HepG2 (cell line): ENCODE measurements around the gene YAP1. TPM values are rescaled to one million over a fixed set of nuclear protein-coding genes. Genes with fewer than 3 reads are reported as not detected.
A peak's percentile ranks its signal among the peaks of the same experiment; 100 is the strongest.

Experiments used
- ATRX ChIP-seq: sonication (generic); formaldehyde crosslinking; IDR thresholded peaks from 2 replicates; pipeline ENCODE4 v1.4.0; 2020; ENCODE audit warnings: missing genetic modification reagents, borderline replicate concordance
- CC2D1A ChIP-seq: sonication (generic); formaldehyde crosslinking; IDR thresholded peaks from 2 replicates; pipeline ENCODE4 v1.8.1; 2023; ENCODE audit warnings: mild to moderate bottlenecking, missing genetic modification reagents
- HNRNPUL1 ChIP-seq: fragments of 200-400 bp; formaldehyde crosslinking; IDR thresholded peaks from 2 replicates; pipeline ENCODE4 v1.6.1; 2017; ENCODE audit warnings: low read depth, mild to moderate bottlenecking, low read length, moderate library complexity
- MAF1 ChIP-seq: sonication (generic); formaldehyde crosslinking; IDR thresholded peaks from 2 replicates; pipeline ENCODE4 v1.5.0; 2020; ENCODE audit warnings: missing genetic modification reagents, borderline replicate concordance
- NFKBIZ ChIP-seq: IDR thresholded peaks from 2 replicates; pipeline ENCODE4 v1.6.1; 2018; ENCODE audit warnings: missing genetic modification reagents, missing compliant biosample characterization
- RFXAP ChIP-seq: sonication (generic); formaldehyde crosslinking; IDR thresholded peaks from 2 replicates; pipeline ENCODE4 v1.4.0; 2020; ENCODE audit warnings: missing genetic modification reagents, borderline replicate concordance
- RNF2 ChIP-seq: fragments of 450-650 bp; conservative IDR thresholded peaks from 2 replicates; pipeline ENCODE4 v1.6.1; 2016; ENCODE audit warnings: low read depth
- SIX4 ChIP-seq: sonication (generic); formaldehyde crosslinking; IDR thresholded peaks from 2 replicates; pipeline ENCODE4 v1.4.0; 2020; ENCODE audit warnings: missing genetic modification reagents
- ZFP36L2 ChIP-seq: sonication (generic); formaldehyde crosslinking; IDR thresholded peaks from 2 replicates; pipeline ENCODE4 v1.4.0; 2020; ENCODE audit warnings: missing genetic modification reagents
- ZIK1 ChIP-seq: sonication (generic); formaldehyde crosslinking; IDR thresholded peaks from 2 replicates; pipeline ENCODE4 v1.5.0; 2020; ENCODE audit warnings: mild to moderate bottlenecking, low read depth, missing genetic modification reagents, borderline replicate concordance
- ZNF12 ChIP-seq: sonication (generic); formaldehyde crosslinking; IDR thresholded peaks from 2 replicates; pipeline ENCODE4 v1.5.0; 2020; ENCODE audit warnings: missing genetic modification reagents
- ZNF224 ChIP-seq: sonication (generic); formaldehyde crosslinking; IDR thresholded peaks from 2 replicates; pipeline ENCODE4 v1.5.0; 2020; ENCODE audit warnings: mild to moderate bottlenecking, missing genetic modification reagents
- ZNF251 ChIP-seq: sonication (generic); formaldehyde crosslinking; IDR thresholded peaks from 2 replicates; pipeline ENCODE4 v1.9.0; 2021; ENCODE audit warnings: mild to moderate bottlenecking, missing genetic modification reagents
- ZNF547 ChIP-seq: sonication (generic); formaldehyde crosslinking; IDR thresholded peaks from 2 replicates; pipeline ENCODE4 v1.5.1; 2020; ENCODE audit warnings: mild to moderate bottlenecking, missing genetic modification reagents
- ZNF570 ChIP-seq: sonication (generic); formaldehyde crosslinking; IDR thresholded peaks from 2 replicates; pipeline ENCODE4 v1.4.0; 2020; ENCODE audit warnings: mild to moderate bottlenecking, missing genetic modification reagents, borderline replicate concordance
- ZNF724P ChIP-seq: sonication (generic); formaldehyde crosslinking; IDR thresholded peaks from 2 replicates; pipeline ENCODE4 v1.8.0; 2022; ENCODE audit warnings: missing genetic modification reagents, borderline replicate concordance
- ZNF737 ChIP-seq: sonication (generic); formaldehyde crosslinking; IDR thresholded peaks from 2 replicates; pipeline ENCODE4 v1.5.0; 2020; ENCODE audit warnings: missing genetic modification reagents, mild to moderate bottlenecking, borderline replicate concordance
- ZNF75D ChIP-seq: sonication (generic); formaldehyde crosslinking; IDR thresholded peaks from 2 replicates; pipeline ENCODE4 v1.8.1; 2023; ENCODE audit warnings: missing genetic modification reagents, mild to moderate bottlenecking, borderline replicate concordance
- ZNF766 ChIP-seq: sonication (generic); formaldehyde crosslinking; IDR thresholded peaks from 2 replicates; pipeline ENCODE4 v1.5.0; 2020; ENCODE audit warnings: missing genetic modification reagents, borderline replicate concordance
- polyA plus RNA-seq, 8 experiments: library from polyadenylated mRNA; depleted of rRNA in 3 of 8; stranded (reverse) in 7 of 8; unstranded in 1 of 8; fragments of >200 nt; fragmentation: Illumina TruSeq in 4 of 8; extraction: Trizol in 4 of 8; gene quantifications; 2 replicates each; pipeline versions ENCODE4 v1.2.1 to v1.2.3, GENCODE V29; 2011 to 2016; ENCODE audit warnings: low read depth in 4 of 8, missing spikeins in 1 of 8, mixed read lengths in 1 of 8; ENCODE audit not compliant: insufficient read depth in 1 of 8
- total RNA-seq, 5 experiments: library from RNA; depleted of rRNA; stranded (reverse); fragments of >200 nt; fragmentation: Illumina TruSeq; extraction: Trizol; gene quantifications; 2 replicates each; pipeline ENCODE4 v1.2.3, GENCODE V29; 2016; ENCODE audit warnings: low read depth in 1 of 5
- TF ChIP-seq, protein P1 (sequence below): sonication (generic); formaldehyde crosslinking; IDR thresholded peaks from 2 replicates; pipeline ENCODE4 v1.4.0; 2020; ENCODE audit warnings: low read depth, mild to moderate bottlenecking, missing genetic modification reagents
- TF ChIP-seq, protein P2 (sequence below): sonication (generic); formaldehyde crosslinking; IDR thresholded peaks from 2 replicates; pipeline ENCODE4 v1.9.0; 2022; ENCODE audit warnings: missing genetic modification reagents, mild to moderate bottlenecking, borderline replicate concordance
- TF ChIP-seq, protein P3 (sequence below): sonication (generic); formaldehyde crosslinking; IDR thresholded peaks from 2 replicates; pipeline ENCODE4 v1.8.0; 2023; ENCODE audit warnings: mild to moderate bottlenecking, missing genetic modification reagents
- TF ChIP-seq, protein P4 (sequence below): sonication (generic); formaldehyde crosslinking; IDR thresholded peaks from 2 replicates; pipeline ENCODE4 v1.5.1; 2020; ENCODE audit warnings: missing genetic modification reagents, mild to moderate bottlenecking, borderline replicate concordance
- TF ChIP-seq, protein P5 (sequence below), 2 experiments: fragments of 450-650 bp in 1 of 2; sonication (generic) in 1 of 2; formaldehyde crosslinking; IDR thresholded peaks; 2 replicates each; pipeline versions ENCODE4 v1.5.0 to v1.8.0; 2020 to 2022; ENCODE audit warnings: mild to moderate bottlenecking in 1 of 2, missing genetic modification reagents in 1 of 2

YAP1 gene
- total and polyA plus RNA-seq, 2 of the 13 experiments (the other 11 are each of a cell fraction or from before 2014, with no cell fraction given), result 59.5 to 91.0 TPM

DNA sequence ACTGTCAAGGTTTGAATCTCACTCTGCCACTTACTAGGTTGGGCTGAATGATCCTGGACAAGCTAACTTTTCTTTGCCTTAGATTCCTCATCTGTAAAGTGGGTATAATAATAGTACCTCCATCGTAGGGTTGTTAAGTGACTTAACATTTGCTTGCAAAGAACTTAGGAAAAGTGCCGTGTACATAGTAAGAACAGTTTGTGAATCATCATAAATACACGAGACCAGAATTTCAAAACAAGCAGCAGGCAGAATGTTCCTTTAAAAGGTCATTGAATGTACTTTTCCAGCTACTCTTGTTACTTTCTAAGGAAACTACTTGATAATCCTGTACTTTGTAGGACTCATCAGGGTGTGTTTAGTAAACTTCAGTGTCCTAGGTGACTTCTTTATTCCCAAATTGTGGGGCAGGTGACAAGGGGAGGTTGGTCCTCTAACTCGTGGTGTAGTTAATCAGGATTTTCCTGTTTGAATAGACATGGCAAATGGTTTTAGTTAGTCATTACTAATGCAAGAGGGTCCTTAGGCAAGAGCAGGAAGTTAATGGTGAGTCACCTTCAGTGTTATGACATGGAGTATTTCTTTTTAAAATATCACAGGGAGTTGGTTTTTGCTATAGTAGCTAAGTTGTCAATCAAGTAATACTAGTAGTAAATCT is 67.9 kb downstream of the YAP1 start (continued):
- TF ChIP-seq ZNF570 (CRISPR knock-in tag), result no peak
- no peak for TF ChIP-seq ZNF75D (CRISPR knock-in tag)
- TF ChIP-seq CC2D1A (CRISPR knock-in tag), result no peak
- no peak for TF ChIP-seq ZNF737 (CRISPR knock-in tag)
- TF ChIP-seq RNF2, result no peak
- TF ChIP-seq ZNF547 (CRISPR knock-in tag), result no peak
- TF ChIP-seq, protein P1, sequence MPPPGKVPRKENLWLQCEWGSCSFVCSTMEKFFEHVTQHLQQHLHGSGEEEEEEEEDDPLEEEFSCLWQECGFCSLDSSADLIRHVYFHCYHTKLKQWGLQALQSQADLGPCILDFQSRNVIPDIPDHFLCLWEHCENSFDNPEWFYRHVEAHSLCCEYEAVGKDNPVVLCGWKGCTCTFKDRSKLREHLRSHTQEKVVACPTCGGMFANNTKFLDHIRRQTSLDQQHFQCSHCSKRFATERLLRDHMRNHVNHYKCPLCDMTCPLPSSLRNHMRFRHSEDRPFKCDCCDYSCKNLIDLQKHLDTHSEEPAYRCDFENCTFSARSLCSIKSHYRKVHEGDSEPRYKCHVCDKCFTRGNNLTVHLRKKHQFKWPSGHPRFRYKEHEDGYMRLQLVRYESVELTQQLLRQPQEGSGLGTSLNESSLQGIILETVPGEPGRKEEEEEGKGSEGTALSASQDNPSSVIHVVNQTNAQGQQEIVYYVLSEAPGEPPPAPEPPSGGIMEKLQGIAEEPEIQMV, result no peak
- TF ChIP-seq, protein P2, sequence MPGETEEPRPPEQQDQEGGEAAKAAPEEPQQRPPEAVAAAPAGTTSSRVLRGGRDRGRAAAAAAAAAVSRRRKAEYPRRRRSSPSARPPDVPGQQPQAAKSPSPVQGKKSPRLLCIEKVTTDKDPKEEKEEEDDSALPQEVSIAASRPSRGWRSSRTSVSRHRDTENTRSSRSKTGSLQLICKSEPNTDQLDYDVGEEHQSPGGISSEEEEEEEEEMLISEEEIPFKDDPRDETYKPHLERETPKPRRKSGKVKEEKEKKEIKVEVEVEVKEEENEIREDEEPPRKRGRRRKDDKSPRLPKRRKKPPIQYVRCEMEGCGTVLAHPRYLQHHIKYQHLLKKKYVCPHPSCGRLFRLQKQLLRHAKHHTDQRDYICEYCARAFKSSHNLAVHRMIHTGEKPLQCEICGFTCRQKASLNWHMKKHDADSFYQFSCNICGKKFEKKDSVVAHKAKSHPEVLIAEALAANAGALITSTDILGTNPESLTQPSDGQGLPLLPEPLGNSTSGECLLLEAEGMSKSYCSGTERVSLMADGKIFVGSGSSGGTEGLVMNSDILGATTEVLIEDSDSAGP (CRISPR knock-in tag), result no peak
- TF ChIP-seq ZNF766 (CRISPR knock-in tag), result no peak
- TF ChIP-seq HNRNPUL1, result no peak
- no peak for TF ChIP-seq NFKBIZ (CRISPR knock-in tag)
- no peak for TF ChIP-seq SIX4 (CRISPR knock-in tag)
- TF ChIP-seq ZIK1 (CRISPR knock-in tag), result no peak
- no peak for TF ChIP-seq ZNF224 (CRISPR knock-in tag)
- TF ChIP-seq, protein P3, sequence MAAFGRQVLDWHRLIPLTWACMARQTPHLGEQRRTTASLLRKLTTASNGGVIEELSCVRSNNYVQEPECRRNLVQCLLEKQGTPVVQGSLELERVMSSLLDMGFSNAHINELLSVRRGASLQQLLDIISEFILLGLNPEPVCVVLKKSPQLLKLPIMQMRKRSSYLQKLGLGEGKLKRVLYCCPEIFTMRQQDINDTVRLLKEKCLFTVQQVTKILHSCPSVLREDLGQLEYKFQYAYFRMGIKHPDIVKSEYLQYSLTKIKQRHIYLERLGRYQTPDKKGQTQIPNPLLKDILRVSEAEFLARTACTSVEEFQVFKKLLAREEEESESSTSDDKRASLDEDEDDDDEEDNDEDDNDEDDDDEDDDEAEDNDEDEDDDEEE (CRISPR knock-in tag), result no peak
- TF ChIP-seq ZNF724P (CRISPR knock-in tag), result no peak
- TF ChIP-seq ZNF251 (CRISPR knock-in tag), result no peak
- no peak for TF ChIP-seq MAF1
- no peak for TF ChIP-seq RFXAP (CRISPR knock-in tag)
- TF ChIP-seq ZFP36L2, result no peak
- no peak for TF ChIP-seq ZNF12
- TF ChIP-seq, protein P4, sequence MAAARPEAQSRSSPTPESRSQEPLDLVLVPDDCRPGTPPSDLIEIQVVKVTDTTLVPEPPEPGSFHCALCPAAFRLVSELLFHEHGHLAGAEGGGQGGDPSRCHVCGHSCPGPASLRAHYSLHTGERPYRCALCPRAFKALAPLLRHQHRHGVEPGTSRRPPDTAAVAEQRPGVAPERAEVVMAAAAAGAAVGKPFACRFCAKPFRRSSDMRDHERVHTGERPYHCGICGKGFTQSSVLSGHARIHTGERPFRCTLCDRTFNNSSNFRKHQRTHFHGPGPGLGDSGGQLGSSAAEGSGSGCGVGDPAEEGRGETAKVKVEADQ (CRISPR knock-in tag), result no peak
- TF ChIP-seq, protein P5, sequence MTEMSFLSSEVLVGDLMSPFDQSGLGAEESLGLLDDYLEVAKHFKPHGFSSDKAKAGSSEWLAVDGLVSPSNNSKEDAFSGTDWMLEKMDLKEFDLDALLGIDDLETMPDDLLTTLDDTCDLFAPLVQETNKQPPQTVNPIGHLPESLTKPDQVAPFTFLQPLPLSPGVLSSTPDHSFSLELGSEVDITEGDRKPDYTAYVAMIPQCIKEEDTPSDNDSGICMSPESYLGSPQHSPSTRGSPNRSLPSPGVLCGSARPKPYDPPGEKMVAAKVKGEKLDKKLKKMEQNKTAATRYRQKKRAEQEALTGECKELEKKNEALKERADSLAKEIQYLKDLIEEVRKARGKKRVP (CRISPR knock-in tag; IDR thresholded peaks at IDR 0.05), result peak in 1 of 2 experiments; percentile 49; a peak in 1 of 4 replicates
- TF ChIP-seq ATRX (CRISPR knock-in tag), result no peak
